Activated naive CD8-positive, alpha-beta T cell (primary cell): ENCODE results near the gene ASF1A.

Source experiments
- H3K27ac Mint-ChIP-seq: one replicate; pipeline ENCODE4 v1.8.0; 2021; ENCODE audit warnings: mixed read lengths
- H3K27me3 Mint-ChIP-seq: one replicate; pipeline ENCODE4 v1.8.0; 2021; ENCODE audit warnings: mixed read lengths
- H3K36me3 Mint-ChIP-seq: one replicate; pipeline ENCODE4 v1.8.0; 2021; ENCODE audit warnings: mixed read lengths
- H3K4me1 Mint-ChIP-seq: one replicate; pipeline ENCODE4 v1.8.0; 2021; ENCODE audit warnings: low read depth, mixed read lengths
- H3K4me3 Mint-ChIP-seq: one replicate; pipeline ENCODE4 v1.8.0; 2021; ENCODE audit warnings: mild to moderate bottlenecking, mixed read lengths
- H3K9me3 Mint-ChIP-seq: one replicate; pipeline ENCODE4 v1.8.0; 2021; ENCODE audit warnings: low read depth, mixed read lengths

ASF1A gene

GRCh38 chr6:118952683-118953082 lies 58.7 kb downstream of the ASF1A start:
- H3K27ac Mint-ChIP-seq = no peak overlapping the region
- H3K27me3 Mint-ChIP-seq = no peaks in the 10 kb centered on the region
- no peak overlapping the region for H3K4me3 Mint-ChIP-seq
- no peaks in the 10 kb centered on the region for H3K4me1 Mint-ChIP-seq
- H3K36me3 Mint-ChIP-seq = no peaks in the 10 kb centered on the region
- peaks cover 8% of the 10 kb centered on the region for H3K9me3 Mint-ChIP-seq

GRCh38 chr6:118953391-118953790 lies 59.4 kb downstream of the ASF1A start:
- Mint-ChIP-seq H3K4me3 (no peak overlapping the region), H3K27ac (no peak overlapping the region), H3K27me3 (no peaks in the 10 kb centered on the region), H3K9me3 (peaks cover 8% of the 10 kb centered on the region), H3K36me3 (no peaks in the 10 kb centered on the region), H3K4me1 (no peaks in the 10 kb centered on the region)
